Measurements from ENCODE around the gene BMP6. TPM values are rescaled to one million over a fixed set of nuclear protein-coding genes. Genes with fewer than 3 reads are reported as not detected.

The BMP6 gene
- polyA plus RNA-seq, 2 of the 4 experiments (the other 2 are of a cell fraction) = 8.4 to 23.0 TPM

DNA sequence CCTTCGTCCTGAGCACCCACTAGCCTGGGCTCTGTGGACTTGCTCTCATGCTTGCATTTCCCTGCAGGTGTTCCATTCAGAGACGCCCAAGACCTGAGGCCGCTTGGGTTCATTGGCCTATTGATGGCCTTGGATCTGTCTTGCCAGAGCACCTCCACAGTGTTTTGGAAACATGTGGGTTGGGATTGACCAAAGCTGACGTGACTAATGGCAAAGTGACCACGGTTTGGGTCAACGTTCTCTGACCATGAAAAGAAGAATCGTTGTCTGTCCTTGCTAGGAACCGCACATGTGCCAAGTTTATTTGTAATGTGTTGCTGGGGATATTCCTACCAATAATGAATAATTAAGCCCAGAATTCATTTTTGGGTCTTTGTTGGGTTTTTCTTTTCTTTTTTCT, 29.8 kb upstream of the BMP6 start (continued):
- TF ChIP-seq, protein P1, sequence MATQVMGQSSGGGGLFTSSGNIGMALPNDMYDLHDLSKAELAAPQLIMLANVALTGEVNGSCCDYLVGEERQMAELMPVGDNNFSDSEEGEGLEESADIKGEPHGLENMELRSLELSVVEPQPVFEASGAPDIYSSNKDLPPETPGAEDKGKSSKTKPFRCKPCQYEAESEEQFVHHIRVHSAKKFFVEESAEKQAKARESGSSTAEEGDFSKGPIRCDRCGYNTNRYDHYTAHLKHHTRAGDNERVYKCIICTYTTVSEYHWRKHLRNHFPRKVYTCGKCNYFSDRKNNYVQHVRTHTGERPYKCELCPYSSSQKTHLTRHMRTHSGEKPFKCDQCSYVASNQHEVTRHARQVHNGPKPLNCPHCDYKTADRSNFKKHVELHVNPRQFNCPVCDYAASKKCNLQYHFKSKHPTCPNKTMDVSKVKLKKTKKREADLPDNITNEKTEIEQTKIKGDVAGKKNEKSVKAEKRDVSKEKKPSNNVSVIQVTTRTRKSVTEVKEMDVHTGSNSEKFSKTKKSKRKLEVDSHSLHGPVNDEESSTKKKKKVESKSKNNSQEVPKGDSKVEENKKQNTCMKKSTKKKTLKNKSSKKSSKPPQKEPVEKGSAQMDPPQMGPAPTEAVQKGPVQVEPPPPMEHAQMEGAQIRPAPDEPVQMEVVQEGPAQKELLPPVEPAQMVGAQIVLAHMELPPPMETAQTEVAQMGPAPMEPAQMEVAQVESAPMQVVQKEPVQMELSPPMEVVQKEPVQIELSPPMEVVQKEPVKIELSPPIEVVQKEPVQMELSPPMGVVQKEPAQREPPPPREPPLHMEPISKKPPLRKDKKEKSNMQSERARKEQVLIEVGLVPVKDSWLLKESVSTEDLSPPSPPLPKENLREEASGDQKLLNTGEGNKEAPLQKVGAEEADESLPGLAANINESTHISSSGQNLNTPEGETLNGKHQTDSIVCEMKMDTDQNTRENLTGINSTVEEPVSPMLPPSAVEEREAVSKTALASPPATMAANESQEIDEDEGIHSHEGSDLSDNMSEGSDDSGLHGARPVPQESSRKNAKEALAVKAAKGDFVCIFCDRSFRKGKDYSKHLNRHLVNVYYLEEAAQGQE (IDR thresholded peaks at IDR 0.05) = no peak
- TF ChIP-seq, protein P2, sequence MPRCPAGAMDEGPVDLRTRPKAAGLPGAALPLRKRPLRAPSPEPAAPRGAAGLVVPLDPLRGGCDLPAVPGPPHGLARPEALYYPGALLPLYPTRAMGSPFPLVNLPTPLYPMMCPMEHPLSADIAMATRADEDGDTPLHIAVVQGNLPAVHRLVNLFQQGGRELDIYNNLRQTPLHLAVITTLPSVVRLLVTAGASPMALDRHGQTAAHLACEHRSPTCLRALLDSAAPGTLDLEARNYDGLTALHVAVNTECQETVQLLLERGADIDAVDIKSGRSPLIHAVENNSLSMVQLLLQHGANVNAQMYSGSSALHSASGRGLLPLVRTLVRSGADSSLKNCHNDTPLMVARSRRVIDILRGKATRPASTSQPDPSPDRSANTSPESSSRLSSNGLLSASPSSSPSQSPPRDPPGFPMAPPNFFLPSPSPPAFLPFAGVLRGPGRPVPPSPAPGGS (IDR thresholded peaks at IDR 0.05) = no peak
- TF ChIP-seq EHF (CRISPR knock-in tag; IDR thresholded peaks at IDR 0.05) = no peak
- TF ChIP-seq ZC3H11A (IDR thresholded peaks at IDR 0.05) = no peak
- TF ChIP-seq, protein P3, sequence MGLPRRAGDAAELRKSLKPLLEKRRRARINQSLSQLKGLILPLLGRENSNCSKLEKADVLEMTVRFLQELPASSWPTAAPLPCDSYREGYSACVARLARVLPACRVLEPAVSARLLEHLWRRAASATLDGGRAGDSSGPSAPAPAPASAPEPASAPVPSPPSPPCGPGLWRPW (IDR thresholded peaks at IDR 0.05) = no peak
- TF ChIP-seq HOXB13 (CRISPR knock-in tag; IDR thresholded peaks at IDR 0.05; ENCODE audit: low read depth) = no peak
- no peak for TF ChIP-seq GATA3 (IDR thresholded peaks at IDR 0.05; ENCODE audit: borderline replicate concordance)
- TF ChIP-seq HDAC2 (IDR thresholded peaks at IDR 0.05) = no peak

DNA sequence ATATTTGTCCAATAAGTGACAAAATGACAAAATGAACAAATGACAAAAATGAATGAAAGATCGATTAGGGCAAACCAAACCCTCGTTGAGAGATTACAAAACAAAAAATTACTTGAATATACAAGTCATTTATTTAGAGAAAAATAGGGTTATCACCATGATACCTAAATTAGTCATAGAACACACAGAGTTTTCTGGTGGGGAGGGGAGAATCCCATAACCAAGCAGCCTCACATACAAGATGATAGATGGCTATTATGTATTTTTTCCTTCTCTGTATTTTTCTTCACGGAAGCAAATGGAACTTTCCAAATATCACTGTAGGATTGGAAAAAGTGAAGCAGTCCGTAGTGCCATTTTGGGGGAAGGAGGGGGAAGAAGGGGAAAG, 28.5 kb upstream of the BMP6 start:
- Histone ChIP-seq H3K4me1 (peaks cover 59% of the 10 kb centered on the region), H3K4me3 (no peak overlapping the region), H3K4me2 (peak overlapping the region; percentile 74), H3K9me3 (no peaks in the 10 kb centered on the region), H3K27ac (peak overlapping the region; percentile 82 to 85)
- 16% methylated on average over 4 of the region's 4 CpGs for WGBS (ENCODE audit: missing lambda C conversion rate)
- peak in 1 of 2 experiments; percentile 27 for DNase-seq (ENCODE audit: low read depth in 1 of 2, low spot score in 1 of 2)
- ChIA-PET POLR2A (interaction anchor here (1.1 kb wide), 1 partner anchor 212 kb away, joined by 3 read pairs; no protein-coding TSS in a partner anchor), CTCF (interaction anchor here (1.8 kb wide), 1 partner anchor 24 kb away, joined by 3 read pairs; no protein-coding TSS in a partner anchor)
- no peak for FAIRE-seq
- peak; percentile 11 to 20; a peak in 4 of 6 replicates for ATAC-seq
- TF ChIP-seq HDAC2 (IDR thresholded peaks at IDR 0.05) = no peak
- TF ChIP-seq ZFP36 (IDR thresholded peaks at IDR 0.05; ENCODE audit: borderline replicate concordance, partially characterized antibody) = no peak

DNA sequence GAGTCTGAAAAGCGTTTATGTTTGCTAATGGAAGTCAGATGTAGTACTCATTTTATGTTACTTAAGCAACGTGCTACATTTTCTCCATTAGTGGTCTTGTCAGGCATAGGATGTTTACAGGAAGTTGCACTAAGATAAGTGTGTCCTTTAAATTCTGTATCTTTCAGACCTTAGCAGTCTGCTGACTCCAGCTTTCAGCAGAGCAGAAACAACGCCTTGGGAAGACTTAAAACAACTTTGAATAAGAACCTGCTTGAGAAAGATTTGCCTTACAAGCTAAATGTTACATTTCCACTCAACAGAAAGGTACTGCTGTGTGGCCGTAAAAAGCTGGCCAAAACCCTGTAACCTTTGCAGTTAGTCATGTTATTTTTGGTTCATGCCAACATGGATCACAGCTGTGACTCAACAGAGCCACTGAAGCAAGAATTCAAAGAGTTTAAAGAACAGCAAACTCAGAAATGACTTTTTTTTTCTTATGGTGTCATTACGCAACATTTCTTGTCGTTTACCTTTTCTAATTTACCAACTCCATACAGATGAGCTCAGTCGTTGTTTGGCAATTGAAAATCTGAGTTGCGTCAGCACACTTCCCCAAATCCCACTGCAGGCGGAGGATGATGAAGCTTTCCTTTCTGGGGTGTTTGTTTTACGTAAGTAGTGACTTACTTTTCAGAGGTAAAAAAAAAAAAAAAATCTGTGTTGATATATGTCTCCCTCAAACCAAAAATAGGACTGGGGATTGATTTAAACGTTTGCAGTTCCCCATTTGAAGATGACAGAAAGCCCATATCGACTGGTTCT, 27.9 kb upstream of the BMP6 start:
- ATAC-seq (peak; percentile 86 to 91), FAIRE-seq (no peak), DNase-seq (ENCODE audit: low read depth in 1 of 2, low spot score in 1 of 2) (peak; percentile 37 to 96)
- TF ChIP-seq RAD21 (conservative IDR thresholded peaks at IDR 0.05 in 1 of 2, IDR thresholded peaks at IDR 0.05 in 1 of 2) (no peak; a peak in 3 of 5 replicates), GATA3 (IDR thresholded peaks at IDR 0.05; ENCODE audit: borderline replicate concordance) (peak; percentile 88), JUN (IDR thresholded peaks at IDR 0.05) (peak; percentile 96 to 99), CEBPB (IDR thresholded peaks at IDR 0.05) (peak; percentile 99 to 100), FOSB (CRISPR knock-in tag; IDR thresholded peaks at IDR 0.05) (no peak), SMC3 (IDR thresholded peaks at IDR 0.05) (peak; percentile 41; the same call in 2 of the 3 replicates), ZFP36 (IDR thresholded peaks at IDR 0.05; ENCODE audit: borderline replicate concordance, partially characterized antibody) (peak; percentile 73), RFX5 (IDR thresholded peaks at IDR 0.05) (no peak), MAFK (IDR thresholded peaks at IDR 0.05; ENCODE audit: partially characterized antibody) (peak; percentile 49), JUNB (IDR thresholded peaks at IDR 0.05) (peak; percentile 97), FOSL2 (IDR thresholded peaks at IDR 0.05) (peak; percentile 90), FOSL2 (CRISPR knock-in tag; IDR thresholded peaks at IDR 0.05) (peak; percentile 87), EP300 (IDR thresholded peaks at IDR 0.05) (peak; percentile 95), TP53 (CRISPR knock-in tag; IDR thresholded peaks at IDR 0.05) (no peak)
- TF ChIP-seq, protein P4, sequence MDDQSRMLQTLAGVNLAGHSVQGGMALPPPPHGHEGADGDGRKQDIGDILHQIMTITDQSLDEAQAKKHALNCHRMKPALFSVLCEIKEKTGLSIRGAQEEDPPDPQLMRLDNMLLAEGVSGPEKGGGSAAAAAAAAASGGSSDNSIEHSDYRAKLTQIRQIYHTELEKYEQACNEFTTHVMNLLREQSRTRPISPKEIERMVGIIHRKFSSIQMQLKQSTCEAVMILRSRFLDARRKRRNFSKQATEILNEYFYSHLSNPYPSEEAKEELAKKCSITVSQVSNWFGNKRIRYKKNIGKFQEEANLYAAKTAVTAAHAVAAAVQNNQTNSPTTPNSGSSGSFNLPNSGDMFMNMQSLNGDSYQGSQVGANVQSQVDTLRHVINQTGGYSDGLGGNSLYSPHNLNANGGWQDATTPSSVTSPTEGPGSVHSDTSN (IDR thresholded peaks at IDR 0.05) = 0 out of 2 replicates have a peak, but pooled peaks have one; percentile 40
- TF ChIP-seq, protein P2 (IDR thresholded peaks at IDR 0.05) = peak; percentile 98
- TF ChIP-seq, protein P5, sequence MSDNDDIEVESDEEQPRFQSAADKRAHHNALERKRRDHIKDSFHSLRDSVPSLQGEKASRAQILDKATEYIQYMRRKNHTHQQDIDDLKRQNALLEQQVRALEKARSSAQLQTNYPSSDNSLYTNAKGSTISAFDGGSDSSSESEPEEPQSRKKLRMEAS (IDR thresholded peaks at IDR 0.05) = peak; percentile 45
- TF ChIP-seq, protein P3 (IDR thresholded peaks at IDR 0.05) = peak; percentile 98
- TF ChIP-seq, protein P6, sequence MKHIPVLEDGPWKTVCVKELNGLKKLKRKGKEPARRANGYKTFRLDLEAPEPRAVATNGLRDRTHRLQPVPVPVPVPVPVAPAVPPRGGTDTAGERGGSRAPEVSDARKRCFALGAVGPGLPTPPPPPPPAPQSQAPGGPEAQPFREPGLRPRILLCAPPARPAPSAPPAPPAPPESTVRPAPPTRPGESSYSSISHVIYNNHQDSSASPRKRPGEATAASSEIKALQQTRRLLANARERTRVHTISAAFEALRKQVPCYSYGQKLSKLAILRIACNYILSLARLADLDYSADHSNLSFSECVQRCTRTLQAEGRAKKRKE (CRISPR knock-in tag; IDR thresholded peaks at IDR 0.05; ENCODE audit: low read depth) = no peak
- WGBS (ENCODE audit: missing lambda C conversion rate) = under 1% methylated on average over 12 of the region's 12 CpGs
- Histone ChIP-seq H3K4me2 (peak overlapping the region; percentile 74), H3K4me3 (peak overlapping the region; percentile 9; the same call in 1 of the 3 replicates), H3K9me3 (no peaks in the 10 kb centered on the region), H3K4me1 (peaks cover 59% of the 10 kb centered on the region), H3K27ac (peak overlapping the region; percentile 82 to 85)
- CTCF ChIA-PET = interaction anchor here (1.1 kb wide), 1 partner anchor 12 kb away, joined by 3 read pairs; no protein-coding TSS in a partner anchor
- POLR2A ChIA-PET = interaction anchor here (0.7 to 1.1 kb wide), 5 partner anchors 14 to 212 kb away, joined by 3 to 4 read pairs (median 3); no protein-coding TSS in a partner anchor
